Lung (tissue), 12 donors: ENCODE results near the gene IRAK1. TPM values are rescaled to one million over a fixed set of nuclear protein-coding genes. Genes with fewer than 3 reads are reported as not detected.
A peak's percentile ranks its signal among the peaks of the same experiment; 100 is the strongest.

Experiments used
- ATAC-seq: fragments of 200-7000 bp; cut with Tn5 transposase; one replicate; pipeline ENCODE4 v1.9.1; 2020; ENCODE audit warnings: moderate number of reproducible peaks; ENCODE audit not compliant: insufficient read depth, low FRiP score
- DNase-seq, 3 donors: peaks; one replicate each; pipeline ENCODE4 v3.0.0-alpha.2; 2013 to 2017
- H3K27ac ChIP-seq, 2 donors: one replicate each; pipeline ENCODE4 v1.5.1; 2013; ENCODE audit warnings: mild to moderate bottlenecking in 2 of 2, moderate library complexity in 2 of 2, control low read depth in 1 of 2, inconsistent platforms in 1 of 2, low read depth in 1 of 2, low read length in 1 of 2
- H3K27me3 ChIP-seq, 3 donors: one replicate each; pipeline ENCODE4 v1.5.1; 2013; ENCODE audit warnings: low read length in 2 of 3; ENCODE audit not compliant: control insufficient read depth in 3 of 3, insufficient read depth in 3 of 3
- H3K36me3 ChIP-seq, 4 donors: one replicate each; pipeline ENCODE4 v1.5.1; 2013; ENCODE audit warnings: low read length in 4 of 4, mild to moderate bottlenecking in 1 of 4, moderate library complexity in 1 of 4; ENCODE audit not compliant: control insufficient read depth in 4 of 4, insufficient read depth in 4 of 4
- H3K4me1 ChIP-seq, 5 donors: one replicate each; pipeline ENCODE4 v1.5.1; 2013; ENCODE audit warnings: low read length in 5 of 5, mild to moderate bottlenecking in 2 of 5, moderate library complexity in 1 of 5; ENCODE audit not compliant: control insufficient read depth in 5 of 5, insufficient read depth in 5 of 5
- H3K4me3 ChIP-seq: one replicate; pipeline ENCODE4 v1.5.1; 2013; ENCODE audit warnings: mild to moderate bottlenecking, control low read depth, moderate library complexity
- H3K9ac ChIP-seq, 2 donors: one replicate each; pipeline ENCODE4 v1.5.1; 2013; ENCODE audit warnings: low read length in 2 of 2, control low read depth in 1 of 2; ENCODE audit not compliant: insufficient read depth in 1 of 2
- H3K9me3 ChIP-seq, 4 donors: one replicate each; pipeline ENCODE4 v1.5.1; 2013; ENCODE audit warnings: low read length in 3 of 4, mild to moderate bottlenecking in 1 of 4, moderate library complexity in 1 of 4; ENCODE audit not compliant: control insufficient read depth in 4 of 4, insufficient read depth in 3 of 4
- WGBS, 2 donors: extraction: QIAGEN DNeasy Blood & Tissue Kit; methylation state at CpG; one replicate each; pipeline ENCODE4 v1.1.7; 2013; 5-methylcytosine and 5-hydroxymethylcytosine counted together
- polyA plus RNA-seq, 2 donors: library from polyadenylated mRNA; stranded (reverse); fragments of 200-250 nt; gene quantifications; one replicate each; pipeline ENCODE4 v1.2.1, GENCODE V29; 2013
- total RNA-seq, 2 donors: library from RNA; depleted of rRNA in 1 of 2; stranded (reverse); fragments of >200 nt in 1 of 2; gene quantifications; one replicate each; pipeline ENCODE4 v1.2.1, GENCODE V29; 2014 to 2021
- TF ChIP-seq, protein P1 (sequence below): IDR thresholded peaks from 2 replicates; pipeline ENCODE4 v1.5.1; 2012; ENCODE audit warnings: mild to moderate bottlenecking; ENCODE audit errors: control extremely low read depth, extremely low read depth
- donor health status: control.
- donor health status: control.
- donor health status: Bipolar disorder and iron deficiency.
- donor health status: healthy.
- donor health status: DM: yes; HTN: yes; CAD: no.

Gene IRAK1
- total and polyA plus RNA-seq, 4 donors: 24.6 to 153 (median 97.7) TPM

GRCh38 chrX:153974726-153975286 lies 44.9 kb downstream of the IRAK1 start:
- Histone ChIP-seq H3K4me3 (no peak overlapping the region), H3K27ac (peak overlapping the region in 1 of 2 donors; percentile 58), H3K36me3 (no peaks in the 10 kb centered on the region), H3K9me3 (peaks cover 0 to 4% (median 0%) of the 10 kb centered on the region in 4 donors), H3K27me3 (no peaks in the 10 kb centered on the region), H3K9ac (no peak overlapping the region), H3K4me1 (peaks cover 0 to 15% (median 5%) of the 10 kb centered on the region in 5 donors)
- DNase-seq (no peak), ATAC-seq (no peak)
- 46 to 69% methylated on average over 2 to 3 of the region's 3 CpGs for WGBS, 2 donors
- TF ChIP-seq, protein P1, sequence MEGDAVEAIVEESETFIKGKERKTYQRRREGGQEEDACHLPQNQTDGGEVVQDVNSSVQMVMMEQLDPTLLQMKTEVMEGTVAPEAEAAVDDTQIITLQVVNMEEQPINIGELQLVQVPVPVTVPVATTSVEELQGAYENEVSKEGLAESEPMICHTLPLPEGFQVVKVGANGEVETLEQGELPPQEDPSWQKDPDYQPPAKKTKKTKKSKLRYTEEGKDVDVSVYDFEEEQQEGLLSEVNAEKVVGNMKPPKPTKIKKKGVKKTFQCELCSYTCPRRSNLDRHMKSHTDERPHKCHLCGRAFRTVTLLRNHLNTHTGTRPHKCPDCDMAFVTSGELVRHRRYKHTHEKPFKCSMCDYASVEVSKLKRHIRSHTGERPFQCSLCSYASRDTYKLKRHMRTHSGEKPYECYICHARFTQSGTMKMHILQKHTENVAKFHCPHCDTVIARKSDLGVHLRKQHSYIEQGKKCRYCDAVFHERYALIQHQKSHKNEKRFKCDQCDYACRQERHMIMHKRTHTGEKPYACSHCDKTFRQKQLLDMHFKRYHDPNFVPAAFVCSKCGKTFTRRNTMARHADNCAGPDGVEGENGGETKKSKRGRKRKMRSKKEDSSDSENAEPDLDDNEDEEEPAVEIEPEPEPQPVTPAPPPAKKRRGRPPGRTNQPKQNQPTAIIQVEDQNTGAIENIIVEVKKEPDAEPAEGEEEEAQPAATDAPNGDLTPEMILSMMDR: no peak

DNA sequence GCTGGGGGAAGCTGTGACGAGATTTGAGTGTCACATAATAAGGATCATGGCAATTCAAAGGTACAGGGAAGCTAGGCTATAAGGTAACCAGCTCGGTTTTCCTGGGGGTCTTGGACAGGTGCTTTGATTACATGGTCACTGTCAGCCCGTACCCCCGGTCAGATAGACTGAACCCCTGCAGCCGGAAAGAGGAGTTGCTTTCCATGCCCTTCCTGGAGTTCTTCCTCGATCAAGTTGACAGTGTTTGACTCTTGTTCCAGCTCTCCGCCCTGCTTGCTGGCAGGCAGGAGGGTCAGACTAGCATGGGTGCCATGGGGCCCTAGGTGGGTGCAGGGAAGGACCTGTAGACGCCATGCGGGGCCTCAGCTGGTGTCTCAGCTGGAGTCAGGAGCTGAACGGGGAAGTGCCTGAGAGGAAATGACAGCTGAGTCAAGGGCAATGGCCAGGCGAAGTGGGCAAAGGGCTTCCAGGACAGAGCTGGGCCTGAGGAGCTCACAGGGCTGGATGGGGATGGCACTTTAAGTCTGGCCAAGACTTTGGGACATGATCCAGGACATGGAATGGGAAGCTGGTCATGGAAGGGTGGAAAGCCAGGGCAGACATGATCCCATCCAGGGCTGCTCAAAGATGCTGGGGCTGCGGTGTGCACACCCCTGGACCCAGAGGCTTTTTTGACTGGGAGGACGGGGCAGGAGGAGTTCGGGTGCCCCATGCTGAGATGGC lies 45.5 kb downstream of the IRAK1 start:
- peaks cover 0 to 4% (median 0%) of the 10 kb centered on the region in 4 donors for H3K9me3 ChIP-seq
- H3K4me1 ChIP-seq: peaks cover 0 to 21% (median 5%) of the 10 kb centered on the region in 5 donors
- 52 to 70% methylated on average over 12 to 14 of the region's 14 CpGs for WGBS, 2 donors
- H3K27ac ChIP-seq: peak overlapping the region; percentile 88 to 98
- TF ChIP-seq, protein P1: no peak
- H3K36me3 ChIP-seq: peaks cover 0 to 5% (median 0%) of the 10 kb centered on the region in 4 donors
- no peak overlapping the region for H3K9ac ChIP-seq
- ATAC-seq (no peak), DNase-seq (no peak)
- H3K27me3 ChIP-seq: no peaks in the 10 kb centered on the region
- H3K4me3 ChIP-seq: no peak overlapping the region

GRCh38 chrX:153973127-153974002 lies 46.3 kb downstream of the IRAK1 start:
- DNase-seq (peak in 2 of 3 donors; percentile 20 to 23), ATAC-seq (no peak)
- Histone ChIP-seq H3K4me3 (peak overlapping the region; percentile 62), H3K9ac (peak overlapping the region; percentile 46 to 91), H3K27ac (peak overlapping the region; percentile 88 to 98), H3K27me3 (no peaks in the 10 kb centered on the region), H3K36me3 (peaks cover 0 to 6% (median 0%) of the 10 kb centered on the region in 4 donors), H3K4me1 (peaks cover 0 to 29% (median 5%) of the 10 kb centered on the region in 5 donors), H3K9me3 (peaks cover 0 to 4% (median 0%) of the 10 kb centered on the region in 4 donors)
- TF ChIP-seq, protein P1: no peak
- 46 to 47% methylated on average over 20 of the region's 20 CpGs for WGBS, 2 donors
